ENCODE measurements around the gene MEMO1. TPM values are rescaled to one million over a fixed set of nuclear protein-coding genes. Genes with fewer than 3 reads are reported as not detected.

Gene MEMO1
- total and polyA plus RNA-seq, 4 donors: 30.7 to 38.5 (median 32.2) TPM

GRCh38 chr2:31992934-31993333 lies 17.9 kb downstream of the MEMO1 start:
- TF ChIP-seq, protein P1, sequence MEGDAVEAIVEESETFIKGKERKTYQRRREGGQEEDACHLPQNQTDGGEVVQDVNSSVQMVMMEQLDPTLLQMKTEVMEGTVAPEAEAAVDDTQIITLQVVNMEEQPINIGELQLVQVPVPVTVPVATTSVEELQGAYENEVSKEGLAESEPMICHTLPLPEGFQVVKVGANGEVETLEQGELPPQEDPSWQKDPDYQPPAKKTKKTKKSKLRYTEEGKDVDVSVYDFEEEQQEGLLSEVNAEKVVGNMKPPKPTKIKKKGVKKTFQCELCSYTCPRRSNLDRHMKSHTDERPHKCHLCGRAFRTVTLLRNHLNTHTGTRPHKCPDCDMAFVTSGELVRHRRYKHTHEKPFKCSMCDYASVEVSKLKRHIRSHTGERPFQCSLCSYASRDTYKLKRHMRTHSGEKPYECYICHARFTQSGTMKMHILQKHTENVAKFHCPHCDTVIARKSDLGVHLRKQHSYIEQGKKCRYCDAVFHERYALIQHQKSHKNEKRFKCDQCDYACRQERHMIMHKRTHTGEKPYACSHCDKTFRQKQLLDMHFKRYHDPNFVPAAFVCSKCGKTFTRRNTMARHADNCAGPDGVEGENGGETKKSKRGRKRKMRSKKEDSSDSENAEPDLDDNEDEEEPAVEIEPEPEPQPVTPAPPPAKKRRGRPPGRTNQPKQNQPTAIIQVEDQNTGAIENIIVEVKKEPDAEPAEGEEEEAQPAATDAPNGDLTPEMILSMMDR (IDR thresholded peaks at IDR 0.05; ENCODE audit: control extremely low read depth, extremely low read depth): no peak
- Histone ChIP-seq H3K9ac (ENCODE audit: insufficient read depth in 1 of 2, low read length in 2 of 2) (no peak overlapping the region), H3K4me3 (no peak overlapping the region), H3K27ac (ENCODE audit: low read depth in 1 of 2, low read length in 1 of 2) (no peak overlapping the region), H3K36me3 (ENCODE audit: control insufficient read depth in 4 of 4, insufficient read depth in 4 of 4, low read length in 4 of 4) (peaks cover 0 to 6% (median 0%) of the 10 kb centered on the region in 4 donors), H3K4me1 (ENCODE audit: control insufficient read depth in 5 of 5, insufficient read depth in 5 of 5, low read length in 5 of 5) (peaks cover 0 to 16% (median 2%) of the 10 kb centered on the region in 5 donors), H3K27me3 (ENCODE audit: control insufficient read depth in 3 of 3, insufficient read depth in 3 of 3, low read length in 2 of 3) (no peaks in the 10 kb centered on the region), H3K9me3 (ENCODE audit: control insufficient read depth in 4 of 4, insufficient read depth in 3 of 4, low read length in 3 of 4) (no peaks in the 10 kb centered on the region)
- no peak for DNase-seq
- 95 to 96% methylated on average over 4 of the region's 4 CpGs for WGBS, 2 donors
- ATAC-seq (ENCODE audit: insufficient read depth, low FRiP score): no peak

GRCh38 chr2:31992025-31992579 lies 18.7 kb downstream of the MEMO1 start:
- H3K27ac ChIP-seq (ENCODE audit: low read depth in 1 of 2, low read length in 1 of 2): no peak overlapping the region
- TF ChIP-seq, protein P1 (IDR thresholded peaks at IDR 0.05; ENCODE audit: control extremely low read depth, extremely low read depth): no peak
- H3K4me3 ChIP-seq: no peak overlapping the region
- no peaks in the 10 kb centered on the region for H3K27me3 ChIP-seq (ENCODE audit: control insufficient read depth in 3 of 3, insufficient read depth in 3 of 3, low read length in 2 of 3)
- no peak overlapping the region for H3K9ac ChIP-seq (ENCODE audit: insufficient read depth in 1 of 2, low read length in 2 of 2)
- DNase-seq (no peak), ATAC-seq (ENCODE audit: insufficient read depth, low FRiP score) (no peak)
- peaks cover 0 to 6% (median 0%) of the 10 kb centered on the region in 4 donors for H3K36me3 ChIP-seq (ENCODE audit: control insufficient read depth in 4 of 4, insufficient read depth in 4 of 4, low read length in 4 of 4)
- H3K4me1 ChIP-seq (ENCODE audit: control insufficient read depth in 5 of 5, insufficient read depth in 5 of 5, low read length in 5 of 5): peaks cover 0 to 10% (median 1%) of the 10 kb centered on the region in 5 donors
- WGBS, 2 donors: 98% methylated on average over 3 of the region's 3 CpGs
- H3K9me3 ChIP-seq (ENCODE audit: control insufficient read depth in 4 of 4, insufficient read depth in 3 of 4, low read length in 3 of 4): no peaks in the 10 kb centered on the region

DNA sequence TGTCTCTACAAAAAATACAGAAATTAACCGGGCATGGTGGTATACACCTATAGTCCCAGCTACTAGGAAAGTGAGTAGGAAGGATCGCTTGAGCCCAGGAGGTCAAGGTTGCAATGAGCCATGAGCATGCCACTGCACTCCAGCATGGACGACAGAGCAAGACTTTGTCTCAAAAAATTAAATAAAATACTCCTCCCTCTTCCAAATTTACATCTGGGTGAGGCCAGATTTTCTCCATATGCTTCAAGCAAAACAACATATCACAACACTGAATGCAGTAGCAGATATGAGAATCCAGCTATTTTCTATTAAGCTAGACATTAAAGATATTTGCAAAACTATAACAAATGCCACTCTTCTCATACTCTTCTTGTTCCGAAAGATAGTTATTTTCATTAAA lies 20.9 kb downstream of the MEMO1 start:
- DNase-seq: no peak
- Histone ChIP-seq H3K4me1 (ENCODE audit: control insufficient read depth in 5 of 5, insufficient read depth in 5 of 5, low read length in 5 of 5) (peaks cover 0 to 15% (median 1%) of the 10 kb centered on the region in 5 donors), H3K27me3 (ENCODE audit: control insufficient read depth in 3 of 3, insufficient read depth in 3 of 3, low read length in 2 of 3) (no peaks in the 10 kb centered on the region), H3K36me3 (ENCODE audit: control insufficient read depth in 4 of 4, insufficient read depth in 4 of 4, low read length in 4 of 4) (peaks cover 0 to 3% (median 0%) of the 10 kb centered on the region in 4 donors), H3K9ac (ENCODE audit: insufficient read depth in 1 of 2, low read length in 2 of 2) (no peak overlapping the region), H3K4me3 (no peak overlapping the region), H3K9me3 (ENCODE audit: control insufficient read depth in 4 of 4, insufficient read depth in 3 of 4, low read length in 3 of 4) (no peaks in the 10 kb centered on the region), H3K27ac (ENCODE audit: low read depth in 1 of 2, low read length in 1 of 2) (no peak overlapping the region)
- 93 to 94% methylated on average over 4 of the region's 4 CpGs for WGBS, 2 donors
- TF ChIP-seq, protein P1 (IDR thresholded peaks at IDR 0.05; ENCODE audit: control extremely low read depth, extremely low read depth): no peak
- ATAC-seq (ENCODE audit: insufficient read depth, low FRiP score): no peak
